Esophagus muscularis mucosa (tissue), 4 donors: ENCODE results near the gene PPM1M. TPM values are rescaled to one million over a fixed set of nuclear protein-coding genes. Genes with fewer than 3 reads are reported as not detected.

Source experiments
- DNase-seq: peaks from one replicate; pipeline ENCODE4 v3.0.0-alpha.2; 2017; ENCODE audit errors: extremely low spot score
- H3K27ac ChIP-seq, 4 donors: fragments of 200-600 bp; sonication (generic); replicated peaks in 1 of 4; 1 replicate in 3 of 4; 2 replicates in 1 of 4; pipeline ENCODE4 v1.5.1; 2016 to 2019; ENCODE audit warnings: mild to moderate bottlenecking in 1 of 4
- H3K27me3 ChIP-seq, 4 donors: fragments of 200-600 bp; sonication (generic); one replicate each; pipeline versions ENCODE4 v1.5.1 to v1.6.0; 2016 to 2019
- H3K36me3 ChIP-seq, 4 donors: fragments of 200-600 bp; sonication (generic); one replicate each; pipeline ENCODE4 v1.5.1; 2016 to 2019
- H3K4me1 ChIP-seq, 4 donors: fragments of 200-600 bp; sonication (generic); one replicate each; pipeline ENCODE4 v1.5.1; 2016 to 2019
- H3K4me3 ChIP-seq, 4 donors: fragments of 200-600 bp; sonication (generic); 1 replicate in 2 of 4; 2 replicates in 2 of 4; pipeline ENCODE4 v1.5.1; 2016 to 2019; ENCODE audit warnings: mild to moderate bottlenecking in 4 of 4, moderate library complexity in 1 of 4
- H3K9me3 ChIP-seq, 4 donors: fragments of 200-600 bp; sonication (generic); 1 replicate in 3 of 4; 2 replicates in 1 of 4; pipeline ENCODE4 v1.5.1; 2016 to 2019
- EP300 ChIP-seq: sonication (generic); formaldehyde crosslinking; IDR thresholded peaks from one replicate; pipeline ENCODE4 v1.6.1; 2017; ENCODE audit warnings: antibody characterized with exemption
- POLR2A ChIP-seq: fragments of 450-650 bp; IDR thresholded peaks from one replicate; pipeline ENCODE4 v1.6.1; 2017; ENCODE audit warnings: antibody characterized with exemption, moderate library complexity, mild to moderate bottlenecking, low read depth
- POLR2AphosphoS5 ChIP-seq, 2 donors: sonication (generic); formaldehyde crosslinking; IDR thresholded peaks; one replicate each; pipeline ENCODE4 v1.6.1; 2017; ENCODE audit warnings: antibody characterized with exemption in 2 of 2
- WGBS: methylation state at CpG from one replicate; pipeline ENCODE4 v1.1.5; 2018; 5-methylcytosine and 5-hydroxymethylcytosine counted together
- intact Hi-C: fragments of 100-400 bp; cut with DNase I; formaldehyde crosslinking; loops from one replicate; pipeline ENCODE4 v1.15.1; 2023
- total RNA-seq, 4 donors: library from RNA; depleted of rRNA; stranded (reverse); fragments of >200 nt; gene quantifications; one replicate each; pipeline versions ENCODE4 v1.1.0 to v1.2.1, GENCODE V29; 2016
- TF ChIP-seq, protein P1 (sequence below), 3 experiments: fragments of 200-600 bp in 2 of 3; fragments of 450-650 bp in 1 of 3; sonication (generic) in 2 of 3; IDR thresholded peaks; one replicate each; pipeline ENCODE4 v1.5.1; 2017 to 2019; ENCODE audit warnings: antibody characterized with exemption in 3 of 3, mild to moderate bottlenecking in 2 of 3, moderate library complexity in 1 of 3

Gene PPM1M
- total RNA-seq, 4 donors from 2014 or later, result 24.1 to 35.7 (median 32.4) TPM

DNA sequence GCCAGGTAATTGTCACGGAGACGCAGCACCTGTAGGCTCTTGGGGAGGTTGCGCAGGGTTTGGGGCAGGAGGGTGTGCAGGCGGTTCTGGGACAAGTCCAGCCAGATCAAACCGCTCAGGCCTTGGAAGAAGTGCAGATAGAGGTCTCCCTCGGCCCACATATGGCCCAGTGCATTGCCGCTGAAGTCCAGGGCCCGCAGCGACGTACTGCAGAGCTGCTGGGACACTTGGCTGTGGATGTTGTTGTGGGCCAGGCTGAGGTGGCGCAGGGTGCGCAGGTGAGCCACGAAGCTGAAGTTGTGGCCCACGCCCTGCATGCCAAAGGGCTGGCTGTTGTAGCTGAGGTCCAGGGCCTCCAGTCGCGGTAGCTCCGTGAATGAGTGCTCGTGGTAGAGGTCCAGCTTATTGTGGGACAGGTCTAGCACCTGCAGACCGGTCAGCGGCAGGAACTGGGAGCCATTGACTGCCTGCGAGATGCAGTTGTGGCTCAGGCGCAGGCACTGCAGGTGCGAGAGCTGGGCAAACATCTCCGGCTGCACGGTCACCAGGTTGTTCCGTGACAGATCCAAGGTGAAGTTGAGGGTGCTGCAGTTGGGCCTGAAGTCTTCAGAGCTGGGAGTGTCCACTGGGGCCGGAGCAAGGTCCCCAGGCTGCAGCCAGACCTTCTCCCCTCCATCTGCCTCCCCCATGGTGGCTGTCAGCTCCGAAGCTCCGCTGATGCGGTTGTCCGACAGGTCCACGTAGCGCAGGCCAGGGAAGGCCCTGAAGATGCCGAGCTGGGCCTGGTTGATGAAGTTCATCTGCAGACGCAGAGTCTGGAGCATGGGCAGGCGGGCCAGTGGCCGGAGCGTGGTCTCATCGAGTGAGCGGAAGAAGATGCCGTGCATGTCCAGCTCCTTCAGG is 23.0 kb upstream of the PPM1M start:
- DNase-seq, result no peak
- Histone ChIP-seq H3K27me3 (no peaks in the 10 kb centered on the region), H3K4me3 (no peak overlapping the region), H3K27ac (no peak overlapping the region), H3K9me3 (no peaks in the 10 kb centered on the region), H3K4me1 (peaks cover 20 to 49% (median 46%) of the 10 kb centered on the region in 4 donors), H3K36me3 (peaks cover 0 to 7% (median 2%) of the 10 kb centered on the region in 4 donors)
- intact Hi-C loops, result no loop called here
- 95% methylated on average over 24 of the region's 41 CpGs for WGBS
- TF ChIP-seq, protein P1, sequence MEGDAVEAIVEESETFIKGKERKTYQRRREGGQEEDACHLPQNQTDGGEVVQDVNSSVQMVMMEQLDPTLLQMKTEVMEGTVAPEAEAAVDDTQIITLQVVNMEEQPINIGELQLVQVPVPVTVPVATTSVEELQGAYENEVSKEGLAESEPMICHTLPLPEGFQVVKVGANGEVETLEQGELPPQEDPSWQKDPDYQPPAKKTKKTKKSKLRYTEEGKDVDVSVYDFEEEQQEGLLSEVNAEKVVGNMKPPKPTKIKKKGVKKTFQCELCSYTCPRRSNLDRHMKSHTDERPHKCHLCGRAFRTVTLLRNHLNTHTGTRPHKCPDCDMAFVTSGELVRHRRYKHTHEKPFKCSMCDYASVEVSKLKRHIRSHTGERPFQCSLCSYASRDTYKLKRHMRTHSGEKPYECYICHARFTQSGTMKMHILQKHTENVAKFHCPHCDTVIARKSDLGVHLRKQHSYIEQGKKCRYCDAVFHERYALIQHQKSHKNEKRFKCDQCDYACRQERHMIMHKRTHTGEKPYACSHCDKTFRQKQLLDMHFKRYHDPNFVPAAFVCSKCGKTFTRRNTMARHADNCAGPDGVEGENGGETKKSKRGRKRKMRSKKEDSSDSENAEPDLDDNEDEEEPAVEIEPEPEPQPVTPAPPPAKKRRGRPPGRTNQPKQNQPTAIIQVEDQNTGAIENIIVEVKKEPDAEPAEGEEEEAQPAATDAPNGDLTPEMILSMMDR (IDR thresholded peaks at IDR 0.05), result no peak
- no peak for TF ChIP-seq POLR2AphosphoS5 (IDR thresholded peaks at IDR 0.05)
- TF ChIP-seq POLR2A, result no peak
- TF ChIP-seq EP300, result no peak

DNA sequence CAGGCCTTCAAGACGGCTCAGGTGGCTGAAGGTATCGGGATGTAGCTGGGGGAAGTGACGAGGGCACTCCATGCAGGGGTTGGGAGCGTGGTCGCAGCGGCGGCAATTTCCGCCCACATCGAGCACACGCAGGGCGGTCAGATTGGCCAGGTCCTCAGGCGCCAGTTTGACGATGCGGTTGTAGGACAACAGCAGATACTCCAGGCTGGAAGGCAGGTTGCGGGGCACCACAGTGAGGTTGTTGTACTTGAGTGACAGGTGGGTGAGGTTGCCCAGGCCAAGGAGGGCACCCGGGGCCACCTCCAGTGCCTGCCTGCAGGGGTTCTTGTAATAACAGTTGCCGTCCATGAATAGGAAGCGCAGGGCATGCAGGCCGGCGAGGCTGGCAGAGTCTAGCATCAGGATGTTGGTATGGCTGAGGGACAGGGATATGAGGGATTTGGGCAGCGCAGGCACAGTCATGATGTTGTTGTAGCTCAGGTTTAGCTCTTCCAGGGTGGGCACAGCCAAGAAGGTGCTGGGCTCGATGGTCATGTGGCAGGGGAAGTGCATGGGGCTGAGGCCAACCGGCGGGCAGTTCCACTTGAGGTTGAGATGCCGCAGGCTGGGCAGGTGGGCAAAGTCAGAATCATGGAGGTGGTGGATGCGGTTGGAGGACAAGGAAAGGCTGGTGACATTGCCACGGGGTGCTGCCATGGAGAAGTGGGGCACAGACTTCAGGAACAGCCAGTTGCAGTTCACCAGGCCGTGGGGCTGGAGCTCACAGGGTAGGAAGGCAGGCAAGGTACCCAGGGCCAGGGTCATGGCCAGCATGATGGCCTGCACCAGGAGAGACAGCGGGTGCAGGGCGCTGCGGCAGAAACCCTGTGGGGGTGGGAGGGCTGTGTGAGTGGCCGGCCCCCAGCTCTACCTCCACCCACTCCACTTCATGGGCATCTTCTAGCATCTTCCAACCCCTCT is 21.8 kb upstream of the PPM1M start:
- peaks cover 2 to 18% (median 13%) of the 10 kb centered on the region in 4 donors for H3K36me3 ChIP-seq
- no peaks in the 10 kb centered on the region for H3K27me3 ChIP-seq
- peaks cover 20 to 38% (median 34%) of the 10 kb centered on the region in 4 donors for H3K4me1 ChIP-seq
- WGBS, result 96% methylated on average over 26 of the region's 32 CpGs
- H3K9me3 ChIP-seq, result no peaks in the 10 kb centered on the region
- DNase-seq, result no peak
- intact Hi-C loops, result no loop called here
- TF ChIP-seq EP300 (no peak), POLR2A (no peak), POLR2AphosphoS5 (IDR thresholded peaks at IDR 0.05) (no peak)
- TF ChIP-seq, protein P1 (IDR thresholded peaks at IDR 0.05), result no peak
- H3K4me3 ChIP-seq, result no peak overlapping the region
- no peak overlapping the region for H3K27ac ChIP-seq

DNA sequence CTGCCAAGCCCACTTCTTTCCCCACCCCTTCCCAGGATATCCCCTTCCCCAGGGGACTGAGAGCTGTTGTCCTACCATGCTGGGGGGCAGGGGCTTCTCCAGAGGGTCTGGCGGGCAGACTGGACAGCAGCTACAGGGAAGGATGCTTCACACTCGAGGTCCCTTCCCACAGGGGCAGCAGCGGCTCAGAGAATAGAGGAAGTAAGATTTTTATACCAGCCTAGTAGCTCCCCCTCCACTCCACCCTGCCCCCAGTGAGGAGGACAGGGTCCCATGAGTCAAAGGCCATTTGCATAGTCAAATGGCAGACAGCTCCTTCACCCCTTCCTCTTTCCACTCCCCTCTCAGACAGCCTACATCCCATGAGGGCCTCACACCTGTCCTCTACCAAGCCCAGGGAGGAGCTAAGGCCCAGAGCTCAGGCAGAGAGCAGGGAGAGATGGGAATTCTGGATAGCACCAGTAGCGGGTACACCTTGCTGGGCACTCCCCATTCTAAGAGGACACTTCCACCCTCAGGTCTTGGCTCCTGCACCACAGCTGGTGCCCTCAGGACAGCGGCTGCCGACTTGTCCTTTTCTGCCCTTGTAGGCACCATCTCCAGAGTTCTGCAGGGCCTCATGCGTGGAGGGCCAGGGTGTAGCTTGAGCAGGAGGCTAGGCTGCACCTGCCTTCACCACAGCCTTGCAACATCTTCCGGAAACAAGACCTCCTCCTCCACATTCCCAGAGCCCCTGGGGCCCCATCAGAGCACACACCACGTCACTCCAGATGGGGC is 19.9 kb upstream of the PPM1M start, which contains the start of gene TLR9:
Gene TLR9 (minus strand): TSS at position 194 of the 777 bp plus-strand sequence. CDS start 116 bp downstream, at position 78.
- no peak for DNase-seq
- Histone ChIP-seq H3K9me3 (no peaks in the 10 kb centered on the region), H3K4me1 (peaks cover 7 to 19% (median 17%) of the 10 kb centered on the region in 4 donors), H3K27me3 (no peaks in the 10 kb centered on the region), H3K27ac (no peak within 1 kb of the TSS), H3K4me3 (no peak within 1 kb of the TSS), H3K36me3 (peaks cover 21 to 37% (median 32%) of the 10 kb centered on the region in 4 donors)
- WGBS, result 77% methylated on average over 6 of the region's 9 CpGs
- TF ChIP-seq EP300 (no peak), POLR2A (no peak), POLR2AphosphoS5 (IDR thresholded peaks at IDR 0.05) (no peak)
- TF ChIP-seq, protein P1 (IDR thresholded peaks at IDR 0.05), result no peak
- intact Hi-C loops, result no loop called here

DNA sequence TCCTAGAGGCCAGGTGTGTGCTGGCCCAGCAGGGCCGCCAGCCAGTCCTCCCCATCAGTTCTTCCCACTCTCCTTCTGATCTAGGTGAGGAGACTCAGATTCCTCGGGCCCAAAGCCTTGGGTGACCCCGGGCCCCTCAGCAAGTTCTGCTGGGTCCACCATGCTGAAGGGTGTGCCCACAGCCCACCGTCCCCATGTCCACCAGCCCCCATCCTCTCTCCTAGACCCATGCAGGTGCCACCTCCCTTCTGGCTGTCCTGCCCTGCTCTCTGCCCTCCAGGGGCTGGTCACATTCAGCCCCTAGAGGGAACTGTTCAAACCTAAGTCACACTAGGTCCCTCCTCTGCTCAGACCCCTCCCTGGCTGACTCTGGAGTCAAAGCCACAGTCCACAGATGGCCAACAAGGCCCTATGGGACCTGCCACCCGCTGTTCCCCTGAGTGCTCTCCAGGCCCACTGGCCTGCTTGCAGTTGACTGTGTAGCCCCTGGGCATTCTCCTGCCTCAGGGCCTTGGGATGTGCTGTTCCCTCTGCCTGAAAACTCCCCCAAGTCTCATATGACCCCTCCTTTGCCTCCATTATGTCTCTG is 19.2 kb upstream of the PPM1M start:
- DNase-seq, result no peak
- Histone ChIP-seq H3K27me3 (no peaks in the 10 kb centered on the region), H3K9me3 (no peaks in the 10 kb centered on the region), H3K4me1 (peaks cover 4 to 14% (median 11%) of the 10 kb centered on the region in 4 donors), H3K4me3 (no peak overlapping the region), H3K36me3 (peaks cover 28 to 44% (median 39%) of the 10 kb centered on the region in 4 donors), H3K27ac (no peak overlapping the region)
- 100% methylated on average over 5 of the region's 5 CpGs for WGBS
- TF ChIP-seq, protein P1 (IDR thresholded peaks at IDR 0.05), result no peak
- TF ChIP-seq EP300 (no peak), POLR2A (no peak), POLR2AphosphoS5 (IDR thresholded peaks at IDR 0.05) (no peak)
- intact Hi-C loops, result no loop called here
